GM18526 (cell line): ENCODE measurements around the gene TRAF3IP1.

Source experiments
- POLR2A ChIP-seq: IDR thresholded peaks from 3 replicates; pipeline ENCODE4 v1.6.1; 2011; ENCODE audit not compliant: insufficient read length; ENCODE audit errors: extremely low read depth

Gene TRAF3IP1

GRCh38 chr2:238345297-238345968 lies 25.1 kb downstream of the TRAF3IP1 start:
- no peak for TF ChIP-seq POLR2A

DNA sequence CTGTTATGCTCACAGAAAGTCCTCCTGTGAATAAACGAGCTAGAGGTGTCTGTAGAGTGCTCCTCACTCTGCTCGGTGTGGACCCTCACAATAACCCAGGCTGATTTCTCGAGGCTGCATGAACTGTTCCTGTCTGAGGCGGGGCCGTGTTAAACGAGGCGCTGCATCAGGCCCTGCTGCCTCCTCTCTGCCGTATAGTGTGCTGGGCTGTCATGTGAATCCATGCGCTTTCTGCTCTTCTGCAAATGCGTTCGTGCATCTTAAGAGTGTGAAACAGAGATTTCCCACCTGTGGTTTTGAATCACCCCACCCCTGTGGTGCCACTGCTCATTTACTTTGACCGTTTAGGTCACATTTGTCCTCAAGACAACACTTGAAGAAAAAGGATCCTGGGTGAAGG lies 26.2 kb downstream of the TRAF3IP1 start:
- TF ChIP-seq POLR2A: no peak

DNA sequence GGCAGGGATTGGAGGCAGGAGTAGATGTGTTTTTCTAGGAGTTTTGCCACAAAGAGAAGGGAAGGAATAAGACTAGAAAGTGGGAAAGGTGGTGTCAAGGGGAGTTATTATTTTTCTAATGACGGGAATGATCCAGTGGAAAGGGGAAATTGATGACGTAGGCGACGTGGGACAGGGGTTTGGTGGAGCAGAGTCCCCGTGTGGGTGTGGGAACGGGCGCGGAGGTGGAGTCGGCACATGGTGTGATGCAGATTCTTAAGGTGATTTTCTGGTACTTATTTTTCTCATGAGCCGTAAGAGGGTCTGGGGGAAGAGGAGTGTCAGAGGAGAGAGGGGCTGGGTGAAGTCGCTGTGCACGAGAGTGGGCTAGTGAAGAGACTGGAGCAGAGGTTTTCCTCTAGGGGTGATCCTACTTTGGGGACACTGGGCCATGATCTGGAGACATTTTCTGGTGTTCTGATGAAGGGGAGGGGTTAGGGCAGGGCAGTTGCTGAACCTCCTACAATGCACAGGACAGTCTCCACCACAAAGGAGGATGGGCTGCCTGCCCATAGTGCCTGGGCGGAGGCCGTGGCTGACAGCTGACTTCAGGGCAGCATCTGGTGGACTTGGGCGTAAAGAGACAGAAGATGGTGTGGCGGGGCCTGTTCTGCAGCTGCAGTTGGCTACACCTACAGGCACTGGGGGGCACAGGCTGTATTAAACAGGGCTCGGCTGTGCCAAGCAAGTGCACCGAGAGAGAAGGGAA lies 30.0 kb downstream of the TRAF3IP1 start:
- TF ChIP-seq POLR2A: no peak

- TF ChIP-seq POLR2A: no peak
These were observed 31.0 kb downstream of the TRAF3IP1 start for GRCh38 chr2:238351315-238351714.

GRCh38 chr2:238352361-238352760 lies 32.0 kb downstream of the TRAF3IP1 start:
- no peak for TF ChIP-seq POLR2A

- TF ChIP-seq POLR2A: no peak
These were observed 38.5 kb downstream of the TRAF3IP1 start for GRCh38 chr2:238358769-238359168.

- no peak for TF ChIP-seq POLR2A
These were observed 39.1 kb downstream of the TRAF3IP1 start for GRCh38 chr2:238359403-238359802.

DNA sequence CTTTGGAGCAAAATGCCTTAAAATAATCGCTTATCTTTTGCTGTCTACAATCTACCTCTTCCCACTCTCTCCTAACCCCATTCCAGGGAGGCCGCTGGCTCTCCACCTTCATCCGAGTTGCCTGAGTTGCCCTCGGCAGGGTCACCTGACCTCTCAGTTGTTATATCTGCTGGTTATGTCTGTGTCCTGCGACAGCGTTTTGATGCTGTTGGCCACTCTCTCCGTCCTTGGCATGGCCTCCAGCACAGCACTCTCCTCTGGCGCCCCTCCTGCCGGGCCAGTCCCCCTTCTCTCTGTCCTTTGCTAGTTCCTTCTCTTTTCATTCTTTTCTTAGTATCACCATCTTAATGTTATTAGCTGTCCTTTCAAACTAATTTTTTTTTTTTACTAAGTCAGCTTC lies 41.6 kb downstream of the TRAF3IP1 start:
- TF ChIP-seq POLR2A: no peak

DNA sequence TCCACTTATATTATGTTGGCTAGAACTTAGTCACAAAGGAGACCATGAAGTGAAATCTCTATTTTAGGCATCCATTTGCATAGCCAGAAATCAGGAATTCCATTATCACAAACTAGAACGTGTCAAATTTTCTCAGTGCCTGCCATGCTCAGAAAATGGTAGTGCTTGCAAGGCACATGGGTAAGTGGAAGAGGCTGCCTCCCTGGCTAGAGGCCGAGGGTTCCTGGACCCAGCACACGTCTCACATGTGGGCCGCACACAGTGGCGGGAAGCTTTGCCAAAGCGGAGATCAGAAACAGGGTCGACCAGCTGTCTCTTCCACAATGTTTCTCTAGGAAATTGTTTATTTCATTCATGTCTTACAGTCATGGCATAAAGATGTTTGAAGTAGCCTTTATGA lies 42.3 kb downstream of the TRAF3IP1 start:
- no peak for TF ChIP-seq POLR2A

DNA sequence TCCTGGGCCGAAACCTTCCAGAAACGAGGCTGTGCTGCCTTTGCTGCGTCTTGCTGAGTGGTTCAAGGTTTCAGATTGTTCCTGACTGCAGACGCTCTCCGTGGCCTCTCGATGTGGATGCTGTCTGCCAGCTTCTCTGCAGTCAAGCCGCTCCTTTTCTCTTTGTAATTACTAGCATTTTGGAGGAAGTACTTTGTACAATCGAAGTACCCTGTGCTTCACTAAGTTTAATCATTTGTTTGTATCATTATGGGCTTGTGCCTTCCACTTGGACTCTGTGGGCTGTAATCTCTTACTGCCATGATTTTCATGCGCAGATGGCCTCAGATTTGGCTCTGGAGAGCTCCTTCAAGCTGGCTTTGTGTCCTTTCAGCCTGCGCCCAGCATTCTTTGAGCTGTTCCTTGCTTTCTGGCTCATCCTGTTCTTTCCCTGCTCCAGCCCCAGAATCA lies 49.3 kb downstream of the TRAF3IP1 start:
- no peak for TF ChIP-seq POLR2A

DNA sequence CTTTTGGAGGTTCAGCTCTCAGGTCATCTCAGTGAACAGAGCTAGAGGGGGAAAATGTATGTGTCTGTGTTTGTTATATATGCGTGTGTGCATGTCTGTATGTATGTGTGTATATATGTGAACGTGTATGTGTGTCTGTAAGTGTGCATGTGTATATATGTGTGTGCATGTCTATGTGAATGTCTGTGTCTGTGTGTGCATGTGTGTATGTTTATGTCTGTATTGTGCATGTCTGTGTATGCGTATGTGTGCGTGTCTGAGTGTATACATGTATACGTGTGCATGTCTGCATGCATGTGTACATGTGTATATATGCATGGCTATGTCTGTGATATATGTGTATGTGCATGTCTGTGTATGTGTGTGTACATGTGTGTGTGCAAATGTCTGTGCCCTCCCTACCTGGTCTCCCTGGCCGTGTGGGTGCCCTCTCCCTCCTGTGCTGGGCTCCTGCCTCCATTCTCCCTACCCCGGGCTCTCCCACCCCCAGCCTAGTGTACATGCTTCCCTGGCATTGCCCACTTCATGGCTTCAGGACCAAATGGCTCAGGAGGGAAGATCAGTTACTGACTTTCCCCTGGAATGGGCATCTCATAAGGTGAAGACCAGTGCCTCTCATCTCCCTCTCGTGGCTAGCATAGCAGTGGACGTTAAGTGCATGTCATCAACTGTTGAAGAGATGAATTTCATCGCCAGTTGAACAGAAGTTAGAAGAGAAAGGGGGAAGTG lies 49.9 kb downstream of the TRAF3IP1 start:
- TF ChIP-seq POLR2A: no peak

DNA sequence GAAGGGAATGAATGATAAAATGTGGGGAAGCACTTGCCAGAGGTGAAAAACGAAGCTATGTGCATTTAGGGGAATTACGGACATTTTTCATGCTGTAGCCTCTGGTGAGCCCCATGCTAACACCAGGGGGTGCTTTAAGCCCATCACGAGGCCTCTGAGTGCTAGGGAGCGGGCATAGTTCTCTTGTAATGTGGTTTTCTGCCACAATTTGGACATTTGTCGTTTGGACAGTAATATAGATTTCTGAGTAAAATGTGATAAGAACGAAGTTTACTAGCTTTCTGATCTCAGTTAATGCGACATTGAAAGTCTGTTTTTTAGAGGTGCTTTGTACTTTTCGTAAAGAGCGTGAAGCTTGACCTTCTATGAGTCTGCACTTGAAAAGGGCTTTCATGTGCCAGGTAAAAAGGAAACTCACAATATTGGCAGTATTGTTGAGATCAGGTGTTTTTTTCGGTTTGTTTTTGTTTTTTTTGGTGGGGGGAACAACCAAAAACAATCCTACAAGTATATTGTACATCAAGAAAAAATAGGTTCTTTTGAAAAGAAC lies 50.6 kb downstream of the TRAF3IP1 start:
- no peak for TF ChIP-seq POLR2A

- TF ChIP-seq POLR2A: no peak
These were observed 56.6 kb downstream of the TRAF3IP1 start for GRCh38 chr2:238376884-238377391.

DNA sequence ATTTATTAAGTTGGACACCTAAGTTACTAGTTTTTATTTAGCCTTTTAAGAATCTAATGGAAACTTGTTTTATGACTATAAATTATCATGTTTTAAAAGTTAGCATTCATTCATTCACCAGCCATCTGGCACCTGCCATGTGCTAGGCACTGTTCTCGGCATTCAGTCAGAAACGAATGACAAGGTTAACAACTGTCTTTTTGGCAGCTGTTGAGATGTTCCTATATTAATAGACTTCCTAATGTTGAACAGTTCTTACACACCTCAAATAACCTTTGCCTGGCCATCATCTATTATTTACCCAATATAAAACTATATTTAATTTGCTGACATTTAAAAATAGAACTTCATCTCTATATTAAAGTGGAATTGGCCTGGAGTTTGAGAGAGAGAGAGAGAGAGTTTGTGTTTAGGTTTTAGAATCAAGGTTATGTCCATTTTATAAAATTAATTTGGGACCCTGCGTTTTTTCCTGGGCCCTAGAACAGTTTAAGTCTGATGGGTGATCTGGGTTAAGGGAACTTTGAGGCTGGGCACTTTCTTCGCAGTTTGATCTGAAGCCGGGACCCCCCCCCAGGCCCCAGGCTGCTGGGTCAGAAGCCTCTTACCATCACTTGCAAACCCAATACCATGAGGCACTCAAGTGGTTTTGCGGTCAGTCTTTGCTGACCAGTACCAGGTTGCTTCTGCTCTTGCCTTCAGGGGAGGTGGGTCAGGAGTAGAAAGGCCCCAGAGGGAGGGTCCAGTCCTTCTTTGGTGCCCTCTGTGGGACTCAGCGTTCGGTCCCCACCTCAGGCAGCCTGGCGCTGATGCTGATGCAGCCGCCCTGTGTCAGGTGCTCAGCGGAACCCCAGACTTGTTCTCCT lies 58.1 kb downstream of the TRAF3IP1 start:
- no peak for TF ChIP-seq POLR2A
